ENCODE data around the gene NT5M. TPM values are rescaled to one million over a fixed set of nuclear protein-coding genes. Genes with fewer than 3 reads are reported as not detected.

The NT5M gene
- total RNA-seq, 2 donors from 2014 or later = 0.92 TPM; not detected in 1

DNA sequence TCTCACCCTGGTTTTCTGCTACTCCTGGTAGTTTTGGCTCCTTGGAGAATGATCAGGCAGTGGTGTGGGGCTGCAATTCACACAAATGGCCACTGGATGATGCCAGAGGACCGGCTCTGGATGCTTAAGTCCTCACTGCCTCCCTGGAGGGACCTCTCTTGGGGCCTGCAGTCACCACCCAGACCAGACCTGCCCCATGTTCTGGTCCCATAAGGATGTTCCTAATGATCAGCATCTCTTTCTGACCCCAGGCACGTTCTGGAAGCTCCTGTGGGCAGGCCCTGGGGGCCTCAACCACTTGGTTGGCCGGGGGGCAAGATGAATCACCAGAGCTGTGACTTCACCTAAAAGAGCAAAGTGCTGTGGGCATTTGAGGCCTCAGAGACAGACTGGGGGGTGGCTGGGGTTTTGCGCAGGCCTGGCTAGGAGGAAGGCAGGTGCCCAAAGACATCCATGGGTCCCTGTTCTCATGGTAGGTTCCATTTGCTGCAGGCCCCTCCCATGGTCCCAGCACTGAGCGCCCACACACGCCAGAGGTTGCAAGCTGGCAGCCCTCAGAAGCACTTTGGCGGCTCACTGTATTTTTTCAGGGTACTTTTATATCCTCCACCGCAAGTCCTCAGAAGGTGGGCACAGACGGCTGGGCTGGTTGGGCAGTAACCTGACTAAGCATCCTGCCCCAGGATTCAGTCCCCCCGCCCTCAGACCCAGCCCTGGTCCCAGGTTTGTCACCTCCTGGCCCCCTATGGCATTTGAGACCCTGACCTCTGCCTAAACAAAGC lies 53.2 kb downstream of the NT5M start:
- Histone ChIP-seq H3K27ac (no peak overlapping the region), H3K9me3 (no peaks in the 10 kb centered on the region), H3K36me3 (no peaks in the 10 kb centered on the region), H3K27me3 (replicated peaks; ENCODE audit: insufficient read depth) (no peaks in the 10 kb centered on the region), H3K4me1 (ENCODE audit: control insufficient read depth in 1 of 2, low read depth in 2 of 2) (peaks cover 0 to 5% of the 10 kb centered on the region in 2 donors), H3K4me3 (no peak overlapping the region)
- DNase-seq (ENCODE audit: low spot score) = peak; percentile 21
- TF ChIP-seq, protein P1, sequence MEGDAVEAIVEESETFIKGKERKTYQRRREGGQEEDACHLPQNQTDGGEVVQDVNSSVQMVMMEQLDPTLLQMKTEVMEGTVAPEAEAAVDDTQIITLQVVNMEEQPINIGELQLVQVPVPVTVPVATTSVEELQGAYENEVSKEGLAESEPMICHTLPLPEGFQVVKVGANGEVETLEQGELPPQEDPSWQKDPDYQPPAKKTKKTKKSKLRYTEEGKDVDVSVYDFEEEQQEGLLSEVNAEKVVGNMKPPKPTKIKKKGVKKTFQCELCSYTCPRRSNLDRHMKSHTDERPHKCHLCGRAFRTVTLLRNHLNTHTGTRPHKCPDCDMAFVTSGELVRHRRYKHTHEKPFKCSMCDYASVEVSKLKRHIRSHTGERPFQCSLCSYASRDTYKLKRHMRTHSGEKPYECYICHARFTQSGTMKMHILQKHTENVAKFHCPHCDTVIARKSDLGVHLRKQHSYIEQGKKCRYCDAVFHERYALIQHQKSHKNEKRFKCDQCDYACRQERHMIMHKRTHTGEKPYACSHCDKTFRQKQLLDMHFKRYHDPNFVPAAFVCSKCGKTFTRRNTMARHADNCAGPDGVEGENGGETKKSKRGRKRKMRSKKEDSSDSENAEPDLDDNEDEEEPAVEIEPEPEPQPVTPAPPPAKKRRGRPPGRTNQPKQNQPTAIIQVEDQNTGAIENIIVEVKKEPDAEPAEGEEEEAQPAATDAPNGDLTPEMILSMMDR (IDR thresholded peaks at IDR 0.05) = peak; percentile 99
- ATAC-seq (ENCODE audit: insufficient number of reproducible peaks, low FRiP score, low read depth) = peak; percentile 36

DNA sequence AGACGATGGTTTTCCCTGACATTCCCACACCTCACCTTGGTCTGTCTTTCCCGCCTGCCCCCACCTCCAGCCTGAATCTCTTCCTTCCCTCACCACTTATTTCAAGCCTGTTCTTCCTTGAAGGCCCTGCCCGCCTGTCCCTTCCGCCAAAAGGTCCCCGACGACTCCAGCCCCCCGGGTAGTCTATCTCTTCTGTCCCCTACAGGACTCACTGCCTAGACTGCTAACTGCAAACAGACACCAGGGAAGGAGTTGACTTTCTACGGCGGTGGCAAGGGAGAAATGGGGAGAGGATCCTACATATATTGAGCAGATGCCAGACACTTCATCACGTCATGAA lies 53.7 kb downstream of the NT5M start:
- H3K4me3 ChIP-seq = no peak overlapping the region
- H3K36me3 ChIP-seq = no peaks in the 10 kb centered on the region
- H3K4me1 ChIP-seq (ENCODE audit: control insufficient read depth in 1 of 2, low read depth in 2 of 2) = peaks cover 0 to 5% of the 10 kb centered on the region in 2 donors
- no peaks in the 10 kb centered on the region for H3K9me3 ChIP-seq
- DNase-seq (ENCODE audit: low spot score) (no peak), ATAC-seq (ENCODE audit: insufficient number of reproducible peaks, low FRiP score, low read depth) (no peak)
- no peak overlapping the region for H3K27ac ChIP-seq
- TF ChIP-seq, protein P1 (IDR thresholded peaks at IDR 0.05) = no peak
- H3K27me3 ChIP-seq (replicated peaks; ENCODE audit: insufficient read depth) = no peaks in the 10 kb centered on the region

DNA sequence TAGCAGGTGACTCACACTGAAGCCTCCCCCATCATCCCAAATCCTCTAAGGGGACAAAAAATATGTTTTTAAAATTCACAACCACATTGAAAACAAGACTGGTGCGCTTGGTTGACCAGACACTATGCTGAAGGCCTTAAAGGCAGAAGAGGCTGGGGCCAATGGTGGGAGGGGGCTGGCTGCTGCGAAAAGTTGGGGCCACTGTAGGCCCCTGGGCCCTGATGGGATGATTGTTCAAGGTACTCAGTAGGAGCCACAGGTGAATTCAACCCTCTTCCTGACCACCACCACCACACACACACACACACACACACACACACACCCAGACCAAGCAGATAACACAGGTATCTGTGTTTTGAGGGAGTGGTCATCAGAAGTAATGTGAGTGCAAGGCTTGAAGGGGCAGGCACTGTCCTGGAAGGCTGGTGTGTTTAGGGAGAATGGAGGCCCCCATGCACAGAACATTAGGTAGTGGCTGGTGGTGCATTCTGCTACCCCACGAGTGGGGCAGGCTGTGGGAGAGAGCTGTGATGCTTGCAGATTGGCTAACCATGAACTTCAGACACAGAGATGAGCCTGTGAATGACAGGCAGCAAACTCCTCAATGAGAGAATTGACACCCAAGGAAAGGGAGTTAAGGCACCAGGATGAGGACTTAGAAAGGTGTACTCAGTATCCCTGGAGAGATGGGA lies 55.0 kb downstream of the NT5M start:
- no peak for DNase-seq (ENCODE audit: low spot score)
- no peaks in the 10 kb centered on the region for H3K36me3 ChIP-seq

DNA sequence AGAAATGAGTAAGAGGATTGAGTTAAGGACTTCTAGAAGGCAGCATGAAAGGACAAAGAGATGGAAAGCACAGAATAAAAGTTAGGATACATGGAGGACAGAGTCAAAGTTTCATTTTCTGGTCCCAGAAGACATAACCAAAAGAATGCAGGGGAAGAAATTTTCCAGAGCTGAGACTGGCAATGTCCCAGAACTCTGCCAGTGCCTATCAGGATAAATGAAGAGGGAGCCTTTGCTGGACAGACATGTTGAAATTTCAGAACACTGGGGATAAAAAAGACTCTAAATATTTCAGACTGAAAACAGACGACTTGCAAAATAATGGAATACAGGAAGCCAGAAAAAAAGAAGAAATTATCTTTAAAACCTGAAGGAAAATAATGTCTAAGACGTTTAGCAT lies 55.7 kb downstream of the NT5M start:
- Histone ChIP-seq H3K9me3 (no peaks in the 10 kb centered on the region), H3K36me3 (no peaks in the 10 kb centered on the region), H3K27me3 (replicated peaks; ENCODE audit: insufficient read depth) (no peaks in the 10 kb centered on the region), H3K4me1 (ENCODE audit: control insufficient read depth in 1 of 2, low read depth in 2 of 2) (peaks cover 0 to 5% of the 10 kb centered on the region in 2 donors), H3K4me3 (no peak overlapping the region), H3K27ac (no peak overlapping the region)
- ATAC-seq (ENCODE audit: insufficient number of reproducible peaks, low FRiP score, low read depth) (no peak), DNase-seq (ENCODE audit: low spot score) (no peak)
- TF ChIP-seq, protein P1 (IDR thresholded peaks at IDR 0.05) = no peak

More for the DNA sequence above, 55.0 kb downstream of the NT5M start:
- TF ChIP-seq, protein P1 (IDR thresholded peaks at IDR 0.05) = no peak
- peaks cover 0 to 5% of the 10 kb centered on the region in 2 donors for H3K4me1 ChIP-seq (ENCODE audit: control insufficient read depth in 1 of 2, low read depth in 2 of 2)
- ATAC-seq (ENCODE audit: insufficient number of reproducible peaks, low FRiP score, low read depth) = no peak
- H3K9me3 ChIP-seq = no peaks in the 10 kb centered on the region
- no peak overlapping the region for H3K4me3 ChIP-seq
- H3K27me3 ChIP-seq (replicated peaks; ENCODE audit: insufficient read depth) = no peaks in the 10 kb centered on the region
- H3K27ac ChIP-seq = no peak overlapping the region

DNA sequence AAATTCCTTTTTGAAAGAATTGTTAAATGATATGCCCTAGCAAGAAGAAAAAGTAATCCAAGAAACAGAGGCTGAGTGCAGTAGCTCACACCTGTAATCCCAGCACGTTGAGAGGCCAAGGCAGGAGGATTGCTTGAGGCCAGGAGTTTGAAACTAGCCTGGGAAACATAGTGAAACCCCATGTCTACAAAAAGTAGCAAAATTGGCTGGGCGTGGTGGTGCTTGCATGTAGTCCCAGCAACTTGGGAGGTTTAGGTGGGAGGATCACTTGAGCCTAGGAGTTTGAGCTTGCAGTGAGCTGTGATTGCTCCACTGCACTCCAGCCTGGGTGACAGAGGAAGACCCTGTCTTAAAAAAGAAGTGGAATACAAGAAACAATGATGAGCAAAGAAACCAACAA lies 56.1 kb downstream of the NT5M start:
- H3K4me1 ChIP-seq (ENCODE audit: control insufficient read depth in 1 of 2, low read depth in 2 of 2) = peaks cover 0 to 5% of the 10 kb centered on the region in 2 donors
- TF ChIP-seq, protein P1 (IDR thresholded peaks at IDR 0.05) = no peak
- ATAC-seq (ENCODE audit: insufficient number of reproducible peaks, low FRiP score, low read depth) (no peak), DNase-seq (ENCODE audit: low spot score) (no peak)
- H3K9me3 ChIP-seq = no peaks in the 10 kb centered on the region
- H3K27ac ChIP-seq = no peak overlapping the region
- no peak overlapping the region for H3K4me3 ChIP-seq
- H3K36me3 ChIP-seq = no peaks in the 10 kb centered on the region
- no peaks in the 10 kb centered on the region for H3K27me3 ChIP-seq (replicated peaks; ENCODE audit: insufficient read depth)

All from thoracic aorta (tissue), 2 donors.